HCT116 (cell line): ENCODE measurements around the gene MYH15. TPM values are rescaled to one million over a fixed set of nuclear protein-coding genes. Genes with fewer than 3 reads are reported as not detected.

Experiments used
- ATAC-seq: fragments of 200-7000 bp; cut with Tn5 transposase; 2 replicates; pipeline ENCODE4 v1.9.1; 2020; ENCODE audit warnings: mild to moderate bottlenecking, moderate library complexity
- BruUV-seq: library from RNA; stranded (reverse); fragments of 400-500 nt; replicated peaks from 2 replicates; lab custom pipeline; 2021; lab: Mats Ljungman, UMichigan
- CTCF ChIA-PET: fragments of 300-600 bp; sonication (Branson Sonifier 250); formaldehyde crosslinking; loops from one replicate; lab custom pipeline; 2021; ENCODE audit warnings: antibody characterized with exemption; lab: Charles Lee
- POLR2A ChIA-PET: fragments of 300-600, 350-600 bp; sonication (Branson Sonifier 250); formaldehyde crosslinking; loops from one replicate; lab custom pipeline; 2021; ENCODE audit warnings: antibody characterized with exemption; lab: Charles Lee
- RAD21 ChIA-PET, 2 experiments: fragments of 300-600 bp; sonication (Branson Sonifier 250); formaldehyde crosslinking; loops; one replicate each; lab custom pipeline; 2023; ENCODE audit warnings: low total read pairs in 2 of 2; ENCODE audit not compliant: uncharacterized antibody in 2 of 2, unreplicated experiment in 2 of 2, low non-redundant PET in 1 of 2; lab: Charles Lee
- DNase-seq: peaks from one replicate; pipeline ENCODE4 v3.0.0-alpha.2; 2010; ENCODE audit warnings: low read depth, low spot score
- H2AFZ ChIP-seq: fragments of 200-600 bp; shearing (Covaris generic), sonication (generic); 2 replicates; pipeline ENCODE4 v1.6.1; 2017; ENCODE audit warnings: low read depth, mixed run types, mixed read lengths, antibody characterized with exemption, low read length; ENCODE audit not compliant: poor library complexity, severe bottlenecking
- H3K27ac ChIP-seq: 2 replicates; pipeline ENCODE4 v1.5.1; 2012; ENCODE audit warnings: low read depth, low read length
- H3K27me3 ChIP-seq: fragments of 200-600 bp; sonication (generic); 2 replicates; pipeline ENCODE4 v1.6.1; 2016; ENCODE audit warnings: mixed run types, low read length, mixed read lengths; ENCODE audit not compliant: insufficient read depth
- H3K36me3 ChIP-seq, 2 experiments: fragments of 200-500 bp in 1 of 2; fragments of 200-600 bp in 1 of 2; sonication (Bioruptor generic) in 1 of 2; sonication (generic) in 1 of 2; 2 replicates each; pipeline versions ENCODE4 v1.5.1 to v1.6.1; 2014 to 2016; ENCODE audit warnings: low read length in 2 of 2, inconsistent platforms in 1 of 2, mixed read lengths in 1 of 2, mixed run types in 1 of 2; ENCODE audit not compliant: insufficient read depth in 2 of 2, control insufficient read depth in 1 of 2
- H3K4me1 ChIP-seq, 2 experiments: fragments of 200-600 bp in 1 of 2; sonication (generic) in 1 of 2; 2 replicates each; pipeline versions ENCODE4 v1.5.1 to v1.6.1; 2012 to 2017; ENCODE audit warnings: low read length in 2 of 2, inconsistent platforms in 1 of 2, mild to moderate bottlenecking in 1 of 2, mixed read lengths in 1 of 2, mixed run types in 1 of 2, moderate library complexity in 1 of 2; ENCODE audit not compliant: insufficient read depth in 2 of 2, control insufficient read depth in 1 of 2
- H3K4me2 ChIP-seq: fragments of 200-600 bp; sonication (generic); 2 replicates; pipeline ENCODE4 v1.6.1; 2017; ENCODE audit warnings: mixed run types, low read length, mixed read lengths
- H3K4me3 ChIP-seq, 2 experiments: fragments of 200-600 bp in 1 of 2; sonication (generic) in 1 of 2; replicated peaks in 1 of 2; 2 replicates each; pipeline ENCODE4 v1.5.1; 2011 to 2016; ENCODE audit warnings: low read length in 2 of 2, control low read depth in 1 of 2, low read depth in 1 of 2, mild to moderate bottlenecking in 1 of 2, mixed read lengths in 1 of 2, mixed run types in 1 of 2
- H3K79me2 ChIP-seq: fragments of 200-600 bp; sonication (generic); 2 replicates; pipeline ENCODE4 v1.6.1; 2017; ENCODE audit warnings: mild to moderate bottlenecking, mixed run types, low read length, moderate library complexity, mixed read lengths; ENCODE audit not compliant: insufficient read depth
- H3K9ac ChIP-seq: fragments of 200-600 bp; sonication (generic); 2 replicates; pipeline ENCODE4 v1.6.1; 2016; ENCODE audit warnings: low read length, mixed read lengths
- H3K9me2 ChIP-seq: fragments of 200-600 bp; sonication (generic), shearing (Covaris generic); 2 replicates; pipeline ENCODE4 v1.6.1; 2017; ENCODE audit warnings: mixed run types, mild to moderate bottlenecking, moderate library complexity; ENCODE audit not compliant: insufficient read depth
- H3K9me3 ChIP-seq, 2 experiments: fragments of 200-500 bp in 1 of 2; fragments of 200-600 bp in 1 of 2; sonication (Bioruptor generic) in 1 of 2; sonication (generic) in 1 of 2; 2 replicates each; pipeline ENCODE4 v1.6.1; 2014 to 2017; ENCODE audit warnings: low read length in 2 of 2, mixed read lengths in 2 of 2, inconsistent platforms in 1 of 2, low read depth in 1 of 2, mild to moderate bottlenecking in 1 of 2, mixed run types in 1 of 2, moderate library complexity in 1 of 2; ENCODE audit not compliant: control insufficient read depth in 1 of 2, insufficient read depth in 1 of 2
- H4K20me1 ChIP-seq: fragments of 200-600 bp; sonication (generic), shearing (Covaris generic); 2 replicates; pipeline ENCODE4 v1.6.1; 2017; ENCODE audit warnings: mixed run types, mild to moderate bottlenecking, moderate library complexity; ENCODE audit not compliant: insufficient read depth
- ATF3 ChIP-seq: IDR thresholded peaks from 2 replicates; pipeline ENCODE4 v1.6.1; 2012
- CBX3 ChIP-seq: IDR thresholded peaks from 2 replicates; pipeline ENCODE4 v1.6.1; 2012; ENCODE audit warnings: low read depth
- CTCF ChIP-seq, 3 experiments: fragments of 200-600 bp in 1 of 3; sonication (generic) in 1 of 3; IDR thresholded peaks in 2 of 3; conservative IDR thresholded peaks in 1 of 3; 2 replicates each; pipeline ENCODE4 v1.5.1; 2012 to 2017; ENCODE audit warnings: low read depth in 2 of 3, low read length in 2 of 3, antibody characterized with exemption in 1 of 3, borderline replicate concordance in 1 of 3, control low read depth in 1 of 3, mild to moderate bottlenecking in 1 of 3, mixed read lengths in 1 of 3, mixed run types in 1 of 3, moderate library complexity in 1 of 3; ENCODE audit not compliant: insufficient read depth in 1 of 3
- EGR1 ChIP-seq: IDR thresholded peaks from 2 replicates; pipeline ENCODE4 v1.6.1; 2012; ENCODE audit warnings: low read depth
- EZH2 ChIP-seq: fragments of 200-600 bp; sonication (generic); IDR thresholded peaks from 2 replicates; pipeline ENCODE4 v1.6.1; 2017; ENCODE audit warnings: antibody characterized with exemption, mixed run types
- FOSL1 ChIP-seq: IDR thresholded peaks from 2 replicates; pipeline ENCODE4 v1.6.1; 2012; ENCODE audit warnings: low read depth
- POLR2A ChIP-seq: IDR thresholded peaks from 2 replicates; pipeline ENCODE4 v1.7.0; 2011; ENCODE audit warnings: borderline replicate concordance; ENCODE audit not compliant: insufficient read depth, insufficient read length; ENCODE audit errors: extremely low read depth
- REST ChIP-seq: IDR thresholded peaks from 2 replicates; pipeline ENCODE4 v1.6.1; 2012; ENCODE audit warnings: low read depth
- SIN3A ChIP-seq: IDR thresholded peaks from 2 replicates; pipeline ENCODE4 v1.6.1; 2012; ENCODE audit warnings: low read depth
- ZFX ChIP-seq: fragments of 450-650 bp; IDR thresholded peaks from 2 replicates; pipeline ENCODE4 v1.6.1; 2017
- intact Hi-C: fragments of 100-400 bp; cut with micrococcal nuclease; formaldehyde crosslinking; loops from 2 replicates; pipeline ENCODE4 v1.10.0; 2022
- total RNA-seq: library from RNA; stranded (reverse); gene quantifications from one replicate; pipeline ENCODE4 v1.2.1, GENCODE V29; 2021; ENCODE audit not compliant: unreplicated experiment

MYH15 gene
- total RNA-seq, 1 experiment from 2014 or later: 11.2 TPM

GRCh38 chr3:108486941-108487340, 23.5 kb downstream of the MYH15 start:
- no TSS peak for BruUV-seq
- Histone ChIP-seq H3K9me2 (no peaks in the 10 kb centered on the region), H3K4me3 (no peak overlapping the region), H3K4me1 (peaks cover 0 to 5% of the 10 kb centered on the region in 2 experiments; a peak in 1 of 4 replicates), H3K9me3 (no peaks in the 10 kb centered on the region), H4K20me1 (no peaks in the 10 kb centered on the region), H2AFZ (no peak overlapping the region), H3K79me2 (no peaks in the 10 kb centered on the region), H3K36me3 (no peaks in the 10 kb centered on the region), H3K27me3 (no peaks in the 10 kb centered on the region), H3K27ac (no peak overlapping the region), H3K4me2 (no peak overlapping the region)
- ChIA-PET CTCF (interaction anchor here (0.8 to 3.1 kb wide), 3 partner anchors 8 to 65 kb away, joined by 3 to 28 read pairs (median 9); no protein-coding TSS in a partner anchor), RAD21 (no interaction called here), POLR2A (no interaction called here)
- intact Hi-C loops: loop anchor here (5.0 kb wide), 1 partner anchor 595 kb away; no protein-coding TSS in a partner anchor
- ATAC-seq (no peak), DNase-seq (no peak)
- TF ChIP-seq SIN3A (no peak), EGR1 (no peak), ATF3 (no peak), CTCF (IDR thresholded peaks at IDR 0.05 in 2 of 3, conservative IDR thresholded peaks at IDR 0.05 in 1 of 3; ENCODE audit: borderline replicate concordance in 1 of 3, insufficient read depth in 1 of 3, low read depth in 2 of 3, low read length in 2 of 3) (no peak), POLR2A (no peak), ZFX (no peak), CBX3 (no peak), EZH2 (no peak), FOSL1 (no peak), REST (no peak)
- TF ChIP-seq, all 23 proteins: peak for 0
- H3K9ac ChIP-seq: no peak overlapping the region
